Adrenal gland (tissue), 12 donors: Measurements from ENCODE around the gene PTPRD. TPM values are rescaled to one million over a fixed set of nuclear protein-coding genes. Genes with fewer than 3 reads are reported as not detected.

ENCODE experiments used
- DNase-seq, 7 donors: peaks; one replicate each; pipeline ENCODE4 v3.0.0-alpha.2; 2019 to 2020
- H3K27ac ChIP-seq, 5 donors: fragments of 200-600 bp; sonication (generic) in 4 of 5; 1 replicate in 3 of 5; 2 replicates in 2 of 5; pipeline versions ENCODE4 v1.5.1 to v1.8.0; 2016 to 2020; ENCODE audit warnings: mild to moderate bottlenecking in 1 of 5
- H3K27me3 ChIP-seq: fragments of 200-600 bp; 2 replicates; pipeline ENCODE4 v1.8.0; 2021
- H3K36me3 ChIP-seq, 2 donors: fragments of 200-600 bp; replicated peaks in 1 of 2; 1 replicate in 1 of 2; 2 replicates in 1 of 2; pipeline versions ENCODE4 v1.5.1 to v1.8.0; 2018 to 2022
- H3K4me1 ChIP-seq, 2 donors: fragments of 200-600 bp; replicated peaks in 1 of 2; 1 replicate in 1 of 2; 2 replicates in 1 of 2; pipeline versions ENCODE4 v1.5.1 to v1.8.0; 2018 to 2021
- H3K4me3 ChIP-seq, 4 donors: fragments of 200-600 bp; sonication (generic) in 3 of 4; one replicate each; pipeline ENCODE4 v1.5.1; 2016 to 2018
- H3K9me3 ChIP-seq, 3 donors: fragments of 200-600 bp; sonication (generic) in 1 of 3; replicated peaks in 1 of 3; 1 replicate in 2 of 3; 2 replicates in 1 of 3; pipeline versions ENCODE4 v1.5.1 to v1.8.0; 2016 to 2021
- POLR2A ChIP-seq, 2 donors: fragments of 450-650 bp; IDR thresholded peaks; one replicate each; pipeline ENCODE4 v1.6.1; 2017; ENCODE audit warnings: antibody characterized with exemption in 2 of 2, mild to moderate bottlenecking in 2 of 2, moderate library complexity in 1 of 2
- WGBS, 4 donors: extraction: QIAGEN DNeasy Blood & Tissue Kit in 2 of 4; methylation state at CpG; one replicate each; pipeline versions ENCODE4 v1.1.5 to v1.1.7; 2013 to 2017; 5-methylcytosine and 5-hydroxymethylcytosine counted together
- intact Hi-C, 2 donors: fragments of 100-400 bp; cut with DNase I; formaldehyde crosslinking; loops; one replicate each; pipeline versions ENCODE4 v1.14.1 to v1.15.0; 2022 to 2023
- polyA plus RNA-seq, 3 donors: library from polyadenylated mRNA; stranded (reverse); fragments of 200-250 nt in 2 of 3; fragments of 350-450 nt in 1 of 3; fragmentation: Illumina TruSeq in 1 of 3; extraction: RNeasy Lipid Tissue Mini Kit (QIAGEN cat#74804) in 1 of 3; gene quantifications; one replicate each; pipeline ENCODE4 v1.2.3, GENCODE V29; 2013 to 2014
- total RNA-seq, 9 donors: library from RNA; depleted of rRNA in 4 of 9; stranded (reverse); fragments of >200 nt in 4 of 9; fragments of 120-200 nt in 1 of 9; fragmentation: NEBNext Ultra II Directional in 1 of 9; extraction: Animal tissue kit (Norgen Biotek cat#: 25700) in 1 of 9; gene quantifications; one replicate each; pipeline versions ENCODE4 v1.1.0 to v1.2.4, GENCODE V29; 2013 to 2023
- TF ChIP-seq, protein P1 (sequence below), 6 experiments: fragments of 450-650 bp in 4 of 6; fragments of 200-600 bp in 2 of 6; sonication (generic) in 1 of 6; IDR thresholded peaks; 1 replicate in 5 of 6; 2 replicates in 1 of 6; pipeline versions ENCODE4 v1.5.1 to v1.8.0; 2016 to 2021; ENCODE audit warnings: antibody characterized with exemption in 6 of 6, mild to moderate bottlenecking in 2 of 6, moderate library complexity in 1 of 6
- donor health status: healthy with polysubstance abuse.
- donor health status: Bipolar disorder and iron deficiency.
- donor health status: DM: yes; HTN: yes; CAD: no.
- donor health status: DM: no; HTN: no; CAD: no.
- donor health status: DM: no; HTN: no; CAD: no.
- donor health status: DM: yes; HTN: yes; CAD: no.

PTPRD gene
- total and polyA plus RNA-seq, 12 donors: 0.61 to 71.2 (median 4.5) TPM

DNA sequence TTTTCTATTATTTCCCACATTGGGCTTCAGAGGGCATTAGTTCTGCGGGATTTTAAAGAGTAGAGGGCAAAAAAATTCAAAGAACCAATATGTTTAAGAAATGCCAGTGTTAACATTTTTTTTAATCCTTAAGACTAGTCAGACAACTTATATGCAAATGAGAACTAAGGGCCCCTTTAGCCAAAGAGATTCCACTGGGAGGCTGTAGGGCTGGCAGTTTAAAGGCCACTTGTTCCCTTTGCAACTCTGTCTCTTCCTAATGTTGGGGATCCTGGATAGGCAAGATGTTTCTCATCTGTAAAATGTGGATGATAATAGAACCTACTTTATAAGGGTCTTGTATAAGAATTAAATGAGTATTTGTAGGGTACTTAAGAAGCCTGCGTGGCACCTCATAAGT, 1395.9 kb downstream of the PTPRD start:
- Histone ChIP-seq H3K27me3 (no peaks in the 10 kb centered on the region), H3K4me3 (no peak overlapping the region), H3K27ac (no peak overlapping the region), H3K36me3 (no peaks in the 10 kb centered on the region), H3K4me1 (no peaks in the 10 kb centered on the region), H3K9me3 (no peaks in the 10 kb centered on the region)
- DNase-seq: no peak
- TF ChIP-seq, protein P1, sequence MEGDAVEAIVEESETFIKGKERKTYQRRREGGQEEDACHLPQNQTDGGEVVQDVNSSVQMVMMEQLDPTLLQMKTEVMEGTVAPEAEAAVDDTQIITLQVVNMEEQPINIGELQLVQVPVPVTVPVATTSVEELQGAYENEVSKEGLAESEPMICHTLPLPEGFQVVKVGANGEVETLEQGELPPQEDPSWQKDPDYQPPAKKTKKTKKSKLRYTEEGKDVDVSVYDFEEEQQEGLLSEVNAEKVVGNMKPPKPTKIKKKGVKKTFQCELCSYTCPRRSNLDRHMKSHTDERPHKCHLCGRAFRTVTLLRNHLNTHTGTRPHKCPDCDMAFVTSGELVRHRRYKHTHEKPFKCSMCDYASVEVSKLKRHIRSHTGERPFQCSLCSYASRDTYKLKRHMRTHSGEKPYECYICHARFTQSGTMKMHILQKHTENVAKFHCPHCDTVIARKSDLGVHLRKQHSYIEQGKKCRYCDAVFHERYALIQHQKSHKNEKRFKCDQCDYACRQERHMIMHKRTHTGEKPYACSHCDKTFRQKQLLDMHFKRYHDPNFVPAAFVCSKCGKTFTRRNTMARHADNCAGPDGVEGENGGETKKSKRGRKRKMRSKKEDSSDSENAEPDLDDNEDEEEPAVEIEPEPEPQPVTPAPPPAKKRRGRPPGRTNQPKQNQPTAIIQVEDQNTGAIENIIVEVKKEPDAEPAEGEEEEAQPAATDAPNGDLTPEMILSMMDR (IDR thresholded peaks at IDR 0.05): no peak
- no peak for TF ChIP-seq POLR2A (IDR thresholded peaks at IDR 0.05)
- intact Hi-C loops: no loop called here
- WGBS, 4 donors: 80 to 90% (median 84%) methylated on average over 2 of the region's 2 CpGs

DNA sequence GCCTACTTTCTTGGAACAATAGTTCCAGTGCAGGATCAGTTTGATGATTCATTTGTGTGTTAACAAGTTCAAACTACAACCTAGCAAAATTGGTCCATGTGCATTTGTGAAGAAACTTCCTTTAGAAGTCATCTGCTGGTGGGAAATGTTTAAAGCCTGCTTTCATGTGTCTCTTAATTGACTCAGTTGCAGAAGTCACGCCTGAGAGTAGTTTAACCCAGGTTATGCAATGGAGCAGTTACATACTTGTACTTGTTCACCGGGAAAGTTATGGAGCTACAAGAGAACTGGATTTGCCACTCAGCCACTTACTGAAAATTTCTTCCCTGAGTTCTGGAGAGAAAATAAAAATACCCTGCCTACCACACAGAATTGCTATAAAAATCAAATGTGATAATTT, 1397.8 kb downstream of the PTPRD start:
- Histone ChIP-seq H3K4me1 (no peaks in the 10 kb centered on the region), H3K36me3 (no peaks in the 10 kb centered on the region)
- whole genome bisulfite sequencing, 4 donors: 81 to 86% (median 84%) methylated on average over 2 of the region's 2 CpGs

DNA sequence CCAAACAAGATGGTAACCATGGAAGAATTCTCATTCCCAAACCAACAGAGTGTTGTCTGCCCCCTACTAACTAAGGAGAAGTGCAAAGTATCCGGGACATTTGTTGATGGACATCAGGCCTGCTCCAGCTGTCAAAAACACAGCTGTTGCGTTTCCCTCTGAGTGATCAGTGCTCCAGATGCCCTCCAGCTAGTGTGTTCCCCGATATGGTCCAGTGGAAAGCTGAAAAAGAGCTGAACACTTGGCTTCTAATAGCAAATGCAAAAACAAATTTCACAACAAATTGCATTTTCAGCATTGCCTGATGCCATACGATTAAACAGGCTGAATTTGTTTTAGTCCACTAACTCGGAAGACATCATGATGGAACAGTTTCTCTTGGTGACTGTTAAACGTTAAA, 1398.7 kb downstream of the PTPRD start:
- Histone ChIP-seq H3K27ac (no peak overlapping the region), H3K27me3 (no peaks in the 10 kb centered on the region), H3K9me3 (no peaks in the 10 kb centered on the region), H3K4me1 (no peaks in the 10 kb centered on the region), H3K4me3 (no peak overlapping the region), H3K36me3 (no peaks in the 10 kb centered on the region)
- TF ChIP-seq POLR2A (IDR thresholded peaks at IDR 0.05): no peak
- TF ChIP-seq, protein P1 (IDR thresholded peaks at IDR 0.05): no peak
- intact Hi-C loops: no loop called here
- DNase-seq: no peak
- 48 to 73% (median 57%) methylated on average over 6 of the region's 6 CpGs for WGBS, 4 donors

More for the DNA sequence above, 1397.8 kb downstream of the PTPRD start:
- intact Hi-C loops: no loop called here
- no peaks in the 10 kb centered on the region for H3K9me3 ChIP-seq
- H3K4me3 ChIP-seq: no peak overlapping the region
- no peaks in the 10 kb centered on the region for H3K27me3 ChIP-seq
- no peak overlapping the region for H3K27ac ChIP-seq
- no peak for DNase-seq
- TF ChIP-seq, protein P1 (IDR thresholded peaks at IDR 0.05): no peak
- TF ChIP-seq POLR2A (IDR thresholded peaks at IDR 0.05): no peak

DNA sequence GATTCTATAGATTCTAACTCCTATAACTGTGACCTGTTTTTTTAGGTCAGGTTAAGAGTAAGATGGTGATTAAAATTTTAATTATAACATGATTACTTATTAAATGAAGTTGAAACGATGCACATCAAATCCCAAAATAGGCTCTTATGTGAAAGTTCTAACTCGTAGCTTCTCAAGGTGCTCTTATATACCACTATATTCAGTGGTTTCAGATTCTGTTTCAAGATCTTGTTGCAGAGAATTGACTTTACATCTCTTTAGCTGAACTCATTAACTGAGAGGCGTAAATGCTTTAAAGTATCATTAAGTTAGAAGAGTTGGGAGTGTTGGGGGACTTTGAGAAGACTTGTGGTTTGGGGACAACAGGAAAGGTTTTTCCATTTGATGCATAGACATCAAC, 1399.8 kb downstream of the PTPRD start:
- Histone ChIP-seq H3K27ac (no peak overlapping the region), H3K27me3 (no peaks in the 10 kb centered on the region), H3K4me3 (no peak overlapping the region), H3K4me1 (no peaks in the 10 kb centered on the region), H3K9me3 (no peaks in the 10 kb centered on the region), H3K36me3 (no peaks in the 10 kb centered on the region)
- WGBS, 4 donors: 68 to 80% (median 75%) methylated on average over 3 of the region's 3 CpGs
- intact Hi-C loops: no loop called here
- TF ChIP-seq POLR2A (IDR thresholded peaks at IDR 0.05): no peak
- TF ChIP-seq, protein P1 (IDR thresholded peaks at IDR 0.05): no peak
- DNase-seq: no peak
